HL-60 (cell line): ENCODE measurements around the gene HECW1.

Source experiments
- DNase-seq, 2 experiments: peaks; one replicate each; pipeline ENCODE4 v3.0.0-alpha.2; 2010 to 2020; ENCODE audit warnings: low read depth in 1 of 2, low spot score in 1 of 2
- H3K27ac ChIP-seq: fragments of 250-450 bp; sonication (Bioruptor Pico); replicated peaks from 2 replicates; pipeline ENCODE4 v1.5.1; 2020; ENCODE audit warnings: mild to moderate bottlenecking, moderate library complexity
- H3K27me3 ChIP-seq: fragments of 250-450 bp; sonication (Bioruptor Pico); 2 replicates; pipeline ENCODE4 v1.5.1; 2021; ENCODE audit warnings: mild to moderate bottlenecking, moderate library complexity; ENCODE audit not compliant: insufficient read depth, poor library complexity, severe bottlenecking
- H3K4me3 ChIP-seq: replicated peaks from 2 replicates; pipeline ENCODE4 v1.5.1; 2011; ENCODE audit warnings: mild to moderate bottlenecking, control low read depth, low read length; ENCODE audit not compliant: insufficient read depth
- CTCF ChIP-seq: IDR thresholded peaks from one replicate; pipeline ENCODE4 v1.5.1; 2011; ENCODE audit warnings: low read length, control low read depth, inconsistent platforms; ENCODE audit not compliant: insufficient read depth
- GABPA ChIP-seq: IDR thresholded peaks from 2 replicates; pipeline ENCODE4 v1.6.1; 2012; ENCODE audit warnings: low read depth
- POLR2AphosphoS5 ChIP-seq: IDR thresholded peaks from 2 replicates; pipeline ENCODE4 v1.6.1; 2012; ENCODE audit warnings: low read depth
- REST ChIP-seq: IDR thresholded peaks from 2 replicates; pipeline ENCODE4 v1.6.1; 2012; ENCODE audit warnings: low read depth; ENCODE audit not compliant: insufficient replicate concordance
- SPI1 ChIP-seq: IDR thresholded peaks from 2 replicates; pipeline ENCODE4 v1.6.1; 2012; ENCODE audit warnings: low read depth, mild to moderate bottlenecking, borderline replicate concordance

HECW1 gene

GRCh38 chr7:43078794-43079193 lies 33.7 kb upstream of the HECW1 start:
- DNase-seq = no peak
- H3K27ac ChIP-seq = no peak overlapping the region
- peaks cover 2% of the 10 kb centered on the region for H3K27me3 ChIP-seq
- TF ChIP-seq POLR2AphosphoS5 = no peak
- TF ChIP-seq GABPA = no peak
- no peak for TF ChIP-seq SPI1
- TF ChIP-seq REST = no peak
- TF ChIP-seq CTCF = no peak
- no peak overlapping the region for H3K4me3 ChIP-seq

GRCh38 chr7:43081603-43082002 lies 30.8 kb upstream of the HECW1 start:
- no peak overlapping the region for H3K27ac ChIP-seq
- DNase-seq = no peak
- H3K4me3 ChIP-seq = no peak overlapping the region
- TF ChIP-seq SPI1 (no peak), REST (no peak), GABPA (no peak), POLR2AphosphoS5 (no peak), CTCF (no peak)
- H3K27me3 ChIP-seq = peaks cover 2% of the 10 kb centered on the region

- TF ChIP-seq REST (no peak), POLR2AphosphoS5 (no peak), GABPA (no peak), SPI1 (no peak), CTCF (no peak)
- DNase-seq = no peak
- peaks cover 2% of the 10 kb centered on the region for H3K27me3 ChIP-seq
- no peak overlapping the region for H3K4me3 ChIP-seq
- no peak overlapping the region for H3K27ac ChIP-seq
Measured at GRCh38 chr7:43083106-43083505, 29.3 kb upstream of the HECW1 start.
